HG03196 (cell line): ENCODE data around the gene RNASE13.

Source experiments
- ATAC-seq: cut with Tn5 transposase; IDR thresholded peaks from one replicate; pipeline ENCODE4 v1.9.1; 2021; ENCODE audit not compliant: unreplicated experiment

The RNASE13 gene

GRCh38 chr14:21066882-21067502 is 32.4 kb upstream of the RNASE13 start:
- no peak for ATAC-seq

- no peak for ATAC-seq
Measured at GRCh38 chr14:21063479-21063878, 28.9 kb upstream of the RNASE13 start.

- ATAC-seq = no peak
Measured at GRCh38 chr14:21061347-21061668, 26.7 kb upstream of the RNASE13 start.

- ATAC-seq = no peak
Measured at GRCh38 chr14:21060614-21061346, 26.2 kb upstream of the RNASE13 start.

GRCh38 chr14:21059842-21060613 is 25.4 kb upstream of the RNASE13 start:
- ATAC-seq = no peak

DNA sequence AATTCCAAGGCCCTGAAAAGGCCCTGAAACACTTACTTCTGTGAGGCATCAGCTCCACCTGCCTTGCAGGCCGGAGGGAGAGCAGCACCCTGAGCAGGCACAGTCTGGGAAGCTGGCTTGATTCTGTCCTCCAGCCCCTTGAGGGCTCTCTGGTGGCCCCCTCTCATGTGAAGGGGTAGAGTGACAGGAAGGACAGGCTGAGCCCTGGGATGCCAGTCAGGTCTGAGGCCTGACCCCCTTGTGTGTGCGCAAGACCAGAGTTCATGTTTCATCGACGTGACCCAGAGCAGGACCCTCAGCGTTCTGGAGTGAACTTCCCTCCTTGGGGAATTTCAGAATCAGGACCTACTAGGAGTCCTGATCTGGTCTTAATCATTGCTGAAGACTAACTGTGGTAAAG is 24.3 kb upstream of the RNASE13 start:
- ATAC-seq = no peak

GRCh38 chr14:21057803-21058675 is 23.4 kb upstream of the RNASE13 start, which contains the start of gene RNASE8:
TSS of gene RNASE8 (plus strand) at chr14:21057822. CDS start at chr14:21057893, 71 bp downstream.
- no peak for ATAC-seq

GRCh38 chr14:21056520-21057163 is 22.0 kb upstream of the RNASE13 start:
- ATAC-seq = no peak

GRCh38 chr14:21055432-21056117 is 21.0 kb upstream of the RNASE13 start:
- ATAC-seq = no peak

- no peak for ATAC-seq
Measured at GRCh38 chr14:21054768-21055145, 20.1 kb upstream of the RNASE13 start.

- no peak for ATAC-seq
Measured at GRCh38 chr14:21054123-21054767, 19.6 kb upstream of the RNASE13 start.

DNA sequence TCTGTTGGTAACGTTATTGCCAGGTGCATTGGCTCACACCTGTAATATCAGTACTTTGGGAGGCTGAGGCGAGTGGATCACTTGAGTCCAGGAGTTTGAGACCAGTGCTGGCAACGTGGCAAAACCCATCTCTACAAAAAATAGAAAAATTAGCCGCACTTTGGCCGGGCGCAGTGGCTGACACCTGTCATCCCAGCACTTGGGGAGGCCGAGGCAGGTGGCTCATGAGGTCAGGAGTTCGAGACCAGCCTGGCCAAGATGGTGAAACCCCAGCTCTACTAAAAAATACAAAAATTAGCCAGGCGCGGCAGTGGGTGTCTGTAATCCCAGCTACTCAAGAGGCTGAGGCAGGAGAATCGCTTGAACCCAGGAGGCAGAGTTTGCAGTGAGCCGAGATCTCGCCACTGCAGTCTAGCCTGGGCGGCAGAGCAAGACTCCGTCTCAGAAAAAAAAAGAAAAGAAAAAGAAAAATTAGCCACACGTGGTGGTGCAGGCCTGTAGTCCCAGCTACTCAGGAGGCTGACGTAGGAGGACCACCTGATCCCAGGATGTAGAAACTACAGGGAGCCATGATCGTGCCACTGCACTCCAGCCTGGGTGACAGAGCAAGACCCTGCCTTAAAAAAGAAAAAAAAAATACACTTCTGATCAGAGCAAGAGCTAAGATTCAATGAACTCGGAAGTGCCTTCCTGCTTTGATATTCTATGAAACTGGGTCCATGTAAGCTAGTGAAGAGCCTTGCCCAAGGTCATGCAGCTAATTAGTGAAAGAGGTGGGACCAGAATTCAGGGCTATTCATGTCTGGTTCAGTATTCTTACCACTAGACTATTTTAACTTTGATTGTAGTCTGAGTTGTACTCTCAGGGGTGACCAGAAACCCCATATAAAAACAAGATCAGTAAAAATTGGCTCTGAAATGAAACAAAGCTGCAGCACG is 18.8 kb upstream of the RNASE13 start:
- ATAC-seq = no peak

DNA sequence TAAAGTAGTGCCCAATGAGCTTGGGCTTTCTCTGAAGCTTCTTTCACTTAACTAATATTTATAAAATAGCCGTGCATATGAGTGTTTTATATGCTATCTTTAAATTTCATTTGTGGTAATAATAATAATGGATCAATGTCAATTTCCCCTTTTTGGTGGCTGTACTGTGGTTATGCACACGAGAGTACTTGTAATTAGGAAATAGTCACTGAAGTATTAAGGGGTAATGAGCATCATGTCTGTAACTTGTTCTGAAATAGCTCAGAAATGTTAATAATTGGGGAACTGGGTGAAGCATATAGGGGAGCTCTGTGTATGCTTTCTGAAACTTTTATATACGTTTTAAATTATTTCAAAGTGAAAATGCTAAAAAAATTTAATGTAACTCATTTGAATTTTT is 16.0 kb upstream of the RNASE13 start:
- no peak for ATAC-seq

DNA sequence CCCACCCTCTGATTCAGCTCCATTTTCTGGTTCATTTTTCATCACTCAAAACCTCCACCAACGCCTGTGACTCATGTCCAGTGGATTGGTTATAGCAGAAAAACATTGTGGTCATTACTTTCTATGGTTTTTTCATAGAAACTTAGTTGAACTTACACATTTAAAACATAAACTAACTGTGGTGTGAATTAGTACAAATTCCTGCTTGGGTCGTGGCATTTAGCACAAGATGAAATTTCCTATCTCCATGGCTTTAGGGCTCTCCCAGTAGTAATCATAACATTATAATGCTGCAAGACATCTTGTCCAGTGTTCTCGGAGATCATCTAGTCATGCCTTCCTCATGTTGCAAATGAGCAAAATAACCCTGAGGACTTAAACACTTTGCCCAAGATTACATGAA is 14.7 kb upstream of the RNASE13 start:
- no peak for ATAC-seq

DNA sequence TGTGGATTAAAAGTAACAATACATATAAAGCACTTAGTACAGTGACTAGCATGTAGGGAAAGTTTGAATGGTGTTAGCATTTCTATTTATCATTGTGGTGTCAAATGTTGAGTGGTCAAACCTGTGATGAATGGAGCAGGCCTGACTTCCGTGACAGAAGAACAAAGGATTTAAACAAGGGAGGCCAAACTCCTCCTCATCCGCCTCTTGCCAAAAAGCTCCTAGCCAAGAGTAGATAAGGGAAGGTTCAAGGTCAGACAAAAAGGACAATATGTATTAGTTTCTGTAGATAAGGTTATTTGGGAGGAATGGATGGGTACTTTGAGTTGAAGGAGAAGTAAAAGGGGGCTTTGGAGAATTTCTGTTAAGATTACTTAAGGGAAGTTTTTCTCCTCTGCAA is 14.0 kb upstream of the RNASE13 start:
- ATAC-seq = no peak

DNA sequence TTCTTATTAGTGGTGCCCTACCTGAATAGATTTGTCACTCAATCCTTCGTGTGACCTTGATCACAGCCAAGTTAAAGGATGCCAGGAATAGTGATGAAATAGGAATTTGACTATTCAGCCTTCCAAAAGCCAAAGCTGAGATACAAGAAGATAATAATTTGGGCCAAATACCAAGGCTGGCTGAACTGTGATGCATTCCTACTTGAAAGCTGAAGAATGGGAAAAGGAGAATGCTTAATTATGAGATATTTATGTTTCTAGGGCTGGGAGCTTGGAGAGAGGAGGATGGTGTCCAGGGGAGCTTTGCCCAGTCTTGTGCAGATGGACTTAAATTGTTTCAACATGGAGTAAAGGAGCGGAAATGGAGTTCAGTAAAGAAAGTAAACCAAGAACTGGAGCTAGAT is 12.8 kb upstream of the RNASE13 start:
- ATAC-seq = no peak

DNA sequence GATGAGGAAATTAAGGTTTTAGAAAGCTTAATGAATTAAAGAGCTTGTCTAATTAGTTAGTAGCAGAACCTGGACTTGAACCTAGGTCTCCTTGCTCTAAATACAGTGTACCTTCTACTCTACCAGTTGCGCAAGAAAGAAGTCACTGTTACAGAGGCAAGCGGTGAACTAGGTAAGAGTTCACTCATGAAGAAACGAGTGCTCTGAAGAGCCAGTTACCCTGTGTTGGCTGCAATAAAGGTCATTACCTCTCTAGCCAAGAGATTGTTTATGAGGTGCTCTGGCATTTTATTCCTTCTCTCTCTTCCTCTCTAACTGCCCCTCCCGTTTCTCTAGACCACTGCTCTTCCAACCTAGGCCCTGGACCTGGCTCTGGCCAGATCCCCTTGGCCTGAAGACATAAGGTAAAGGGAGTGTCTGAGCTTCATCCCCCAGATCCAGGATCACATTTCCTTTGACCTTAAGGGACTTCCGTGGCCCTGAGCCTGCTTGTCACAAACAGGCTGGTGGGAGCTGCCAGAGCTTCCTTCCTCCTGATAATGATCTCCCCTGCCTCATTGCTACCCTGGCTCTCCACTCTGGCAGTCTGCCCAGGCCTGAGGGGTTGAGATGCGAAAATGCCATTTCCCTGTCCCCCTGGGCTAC is 9.5 kb upstream of the RNASE13 start:
- ATAC-seq = no peak

GRCh38 chr14:21043387-21043973 is 8.9 kb upstream of the RNASE13 start:
- ATAC-seq = no peak
